LNCaP clone FGC (cell line): ENCODE results near the gene LSM4.
A peak's percentile ranks its signal among the peaks of the same experiment; 100 is the strongest.

Experiments
- DNase-seq: peaks from one replicate; pipeline ENCODE4 v3.0.0-alpha.2; 2011; ENCODE audit warnings: low read depth
- H3K4me3 ChIP-seq: 2 replicates; pipeline ENCODE4 v1.5.1; 2011; ENCODE audit warnings: mild to moderate bottlenecking, low read depth, low read length, control low read depth
- CTCF ChIP-seq: IDR thresholded peaks from 2 replicates; pipeline ENCODE4 v1.5.1; 2012; ENCODE audit warnings: mild to moderate bottlenecking; ENCODE audit not compliant: control insufficient read depth, insufficient read depth; ENCODE audit errors: extremely low read depth

The LSM4 gene

GRCh38 chr19:18280247-18281081, 42.4 kb downstream of the LSM4 start:
- no peak for TF ChIP-seq CTCF
- H3K4me3 ChIP-seq = peak overlapping the region; percentile 89
- DNase-seq = no peak

DNA sequence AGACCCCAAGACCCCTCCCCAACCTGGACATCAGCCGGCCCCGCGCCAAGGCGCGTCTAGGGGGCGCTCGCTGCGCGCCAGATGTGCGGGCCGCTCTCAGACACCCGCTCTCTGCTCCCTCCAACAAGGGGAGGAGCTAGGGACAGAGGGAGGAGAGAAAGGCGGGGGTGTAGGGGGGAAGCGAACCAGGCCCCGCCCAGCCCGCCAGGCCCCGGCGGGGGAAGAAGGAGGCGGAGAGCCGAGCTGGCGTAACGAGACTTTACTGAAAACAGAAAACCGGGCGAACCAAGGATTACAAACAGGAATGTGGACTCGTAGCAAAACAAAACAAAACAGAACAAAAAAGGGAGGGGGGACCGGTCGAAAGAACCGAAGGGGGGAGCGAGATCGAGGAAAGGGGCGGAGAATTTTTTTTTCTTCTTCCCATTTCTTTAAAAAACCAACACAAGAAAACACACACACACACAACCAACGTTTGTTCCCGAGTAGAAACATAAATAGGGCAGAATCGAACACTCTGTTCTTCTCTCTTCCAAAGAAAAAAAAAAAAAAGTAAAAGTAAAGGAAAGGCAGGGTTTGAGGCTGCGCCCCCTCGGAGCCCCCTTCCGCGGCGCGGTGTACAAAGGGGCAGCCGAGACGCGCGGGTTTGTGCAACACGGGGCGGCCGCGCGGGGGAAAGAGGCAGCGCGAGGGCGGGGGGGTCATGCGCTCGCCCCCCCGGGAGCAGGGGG, 43.2 kb downstream of the LSM4 start:
- DNase-seq = peak; percentile 83
- peak overlapping the region; percentile 89 for H3K4me3 ChIP-seq
- peak; percentile 74 for TF ChIP-seq CTCF

DNA sequence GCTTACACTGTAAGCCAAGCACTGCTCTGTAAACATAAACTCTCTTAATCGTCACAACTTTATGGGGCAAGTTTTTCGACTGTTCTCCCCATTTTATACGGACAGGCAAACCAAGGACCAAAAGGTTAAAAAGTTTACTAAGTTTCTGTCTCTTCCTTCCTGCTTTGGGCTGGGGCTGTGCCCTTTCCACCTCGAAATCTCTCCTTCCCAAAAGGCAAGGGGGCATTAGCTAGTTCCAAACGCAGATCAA, 43.7 kb downstream of the LSM4 start:
- DNase-seq = no peak
- H3K4me3 ChIP-seq = peak overlapping the region; percentile 89
- TF ChIP-seq CTCF = no peak

- H3K4me3 ChIP-seq = peak overlapping the region; percentile 89
- TF ChIP-seq CTCF = peak; percentile 29; the same call in 1 of the 2 replicates
- no peak for DNase-seq
Measured at GRCh38 chr19:18278521-18279265, 44.2 kb downstream of the LSM4 start.

- TF ChIP-seq CTCF = no peak
- DNase-seq = peak; percentile 66
- H3K4me3 ChIP-seq = no peak overlapping the region
Measured at GRCh38 chr19:18274781-18275356, 48.0 kb downstream of the LSM4 start.

DNA sequence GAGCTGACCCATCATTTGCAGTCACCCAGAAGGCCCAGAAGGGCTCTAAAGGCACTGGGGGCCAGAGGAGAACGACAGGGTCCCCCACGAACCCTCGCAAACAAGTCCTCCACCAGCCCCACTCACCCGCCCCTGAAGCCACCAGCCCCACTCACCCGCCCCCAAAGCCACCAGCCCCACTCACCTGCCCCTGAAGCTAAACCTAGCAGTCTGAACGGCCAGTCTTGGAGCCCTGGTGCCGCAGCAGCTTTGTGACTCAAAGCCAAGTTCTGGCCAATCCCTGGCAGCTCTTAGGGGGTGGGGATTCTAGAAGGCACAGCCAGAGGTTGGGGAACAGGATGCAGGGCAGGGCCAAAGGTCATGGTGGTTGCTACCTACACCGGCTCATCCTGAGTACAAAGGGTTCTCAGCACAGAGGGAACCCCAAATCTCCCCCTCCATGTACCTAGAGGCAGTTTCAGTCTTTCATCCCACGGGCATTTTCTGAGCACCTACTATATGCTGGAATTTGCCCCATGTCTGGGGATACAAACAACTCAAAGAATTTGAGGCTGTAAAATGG, 48.6 kb downstream of the LSM4 start, which contains the start of gene IQCN:
Gene IQCN, minus strand, starts transcription at position 234 of the 562 bp plus-strand sequence. CDS start 4,974 bp downstream, outside the sequence.
- DNase-seq = no peak
- TF ChIP-seq CTCF = no peak
- H3K4me3 ChIP-seq = no peak within 1 kb of the TSS
